GM12878 (cell line): ENCODE results near the gene TICRR. TPM values are rescaled to one million over a fixed set of nuclear protein-coding genes. Genes with fewer than 3 reads are reported as not detected.

ENCODE experiments used
- ATAC-seq: fragments of 200-7000 bp; cut with Tn5 transposase; 3 replicates; pipeline ENCODE4 v1.9.1; 2020; ENCODE audit warnings: mild to moderate bottlenecking, moderate library complexity
- BruUV-seq: library from RNA; stranded (reverse); fragments of 400-500 nt; replicated peaks from 2 replicates; lab custom pipeline; 2021; lab: Mats Ljungman, UMichigan
- CTCF ChIA-PET: fragments of 300-600 bp; sonication (Branson Sonifier 250); formaldehyde crosslinking; extraction: SDS; loops from one replicate; lab custom pipeline; 2021; ENCODE audit warnings: inconsistent platforms; lab: Yijun Ruan, JAX
- POLR2A ChIA-PET: fragments of 350-600 bp; formaldehyde crosslinking; extraction: SDS; loops from one replicate; lab custom pipeline; 2021; ENCODE audit warnings: inconsistent platforms; lab: Charles Lee
- RAD21 ChIA-PET: fragments of 300-600 bp; sonication (Branson Sonifier 250); formaldehyde crosslinking; loops from one replicate; lab custom pipeline; 2023; ENCODE audit warnings: antibody characterized with exemption; ENCODE audit not compliant: unreplicated experiment; lab: Charles Lee
- SMC1A ChIA-PET: fragments of 300-600 bp; sonication (Branson Sonifier 250); formaldehyde crosslinking; loops from one replicate; lab custom pipeline; 2023; ENCODE audit not compliant: unreplicated experiment, uncharacterized antibody; lab: Charles Lee
- DNase-seq: peaks from one replicate; pipeline ENCODE4 v3.0.0-alpha.2; 2011; ENCODE audit warnings: low read depth, low spot score
- FAIRE-seq: peaks from 3 replicates; lab custom pipeline; 2011; peaks lifted over from hg19 to GRCh38; lab: Jason Lieb, UNC
- H2AFZ ChIP-seq: 2 replicates; pipeline ENCODE4 v1.6.0; 2011; ENCODE audit warnings: low read depth, low read length, control low read depth; ENCODE audit not compliant: control insufficient read depth
- H3K27ac ChIP-seq: 2 replicates; pipeline ENCODE4 v1.5.1; 2011; ENCODE audit warnings: control low read depth; ENCODE audit not compliant: control insufficient read depth, insufficient read depth
- H3K27me3 ChIP-seq, 2 experiments: replicated peaks in 1 of 2; 2 replicates each; pipeline versions ENCODE4 v1.6.0 to v1.6.1; 2011; ENCODE audit warnings: low read length in 1 of 2; ENCODE audit not compliant: control insufficient read depth in 2 of 2, insufficient read depth in 2 of 2
- H3K36me3 ChIP-seq, 2 experiments: 2 replicates each; pipeline ENCODE4 v1.5.1; 2011; ENCODE audit warnings: low read length in 1 of 2; ENCODE audit not compliant: control insufficient read depth in 2 of 2, insufficient read depth in 2 of 2
- H3K4me1 ChIP-seq: 2 replicates; pipeline ENCODE4 v1.6.1; 2011; ENCODE audit warnings: mild to moderate bottlenecking, low read length, moderate library complexity, mixed read lengths; ENCODE audit not compliant: control insufficient read depth, insufficient read depth
- H3K4me2 ChIP-seq: 2 replicates; pipeline ENCODE4 v1.6.0; 2011; ENCODE audit warnings: control low read depth; ENCODE audit not compliant: control insufficient read depth, insufficient read depth
- H3K4me3 ChIP-seq: fragments of 200-600 bp; sonication (generic); 2 replicates; pipeline ENCODE4 v1.5.1; 2016
- H3K79me2 ChIP-seq: 2 replicates; pipeline ENCODE4 v1.6.0; 2011; ENCODE audit warnings: low read length; ENCODE audit not compliant: control insufficient read depth, insufficient read depth
- H3K9ac ChIP-seq: 2 replicates; pipeline ENCODE4 v1.8.0; 2011; ENCODE audit warnings: low read length, control low read depth, mixed read lengths; ENCODE audit not compliant: control insufficient read depth, insufficient read depth
- H3K9me3 ChIP-seq: replicated peaks from 3 replicates; pipeline ENCODE4 v1.5.1; 2011; ENCODE audit warnings: mild to moderate bottlenecking, low read length; ENCODE audit not compliant: control insufficient read depth, insufficient read depth
- H4K20me1 ChIP-seq: 2 replicates; pipeline ENCODE4 v1.6.0; 2011; ENCODE audit not compliant: control insufficient read depth, insufficient read depth
- ESRRA ChIP-seq: IDR thresholded peaks from 2 replicates; pipeline ENCODE4 v1.6.1; 2012; ENCODE audit warnings: mild to moderate bottlenecking, low read length, improper control_type of control experiment
- EZH2 ChIP-seq: IDR thresholded peaks from 2 replicates; pipeline ENCODE4 v1.6.1; 2012; ENCODE audit warnings: low read depth, mild to moderate bottlenecking, control low read depth, inconsistent platforms, low read length, borderline replicate concordance; ENCODE audit not compliant: control insufficient read depth
- FOS ChIP-seq: IDR thresholded peaks from 3 replicates; pipeline ENCODE4 v1.6.1; 2011; ENCODE audit warnings: borderline replicate concordance; ENCODE audit not compliant: insufficient read length; ENCODE audit errors: extremely low read depth
- FOXM1 ChIP-seq: IDR thresholded peaks from 2 replicates; pipeline ENCODE4 v1.6.1; 2012; ENCODE audit warnings: low read depth, mild to moderate bottlenecking, inconsistent platforms, low read length, moderate library complexity
- MTA3 ChIP-seq: IDR thresholded peaks from 2 replicates; pipeline ENCODE4 v1.6.1; 2012; ENCODE audit warnings: low read length, inconsistent platforms, borderline replicate concordance
- MYC ChIP-seq: IDR thresholded peaks from 2 replicates; pipeline ENCODE4 v1.6.1; 2011; ENCODE audit warnings: mild to moderate bottlenecking, low read length, moderate library complexity, inconsistent platforms; ENCODE audit not compliant: insufficient read depth, insufficient replicate concordance, insufficient read length, severe bottlenecking
- NFYB ChIP-seq: IDR thresholded peaks from 2 replicates; pipeline ENCODE4 v1.6.1; 2011; ENCODE audit warnings: low read depth, mild to moderate bottlenecking, low read length, improper control_type of control experiment, moderate library complexity; ENCODE audit not compliant: insufficient read depth
- POLR2A ChIP-seq: IDR thresholded peaks from 2 replicates; pipeline ENCODE4 v1.6.1; 2011; ENCODE audit warnings: low read depth, mild to moderate bottlenecking, low read length
- SRF ChIP-seq, 2 experiments: IDR thresholded peaks; 2 replicates each; pipeline ENCODE4 v1.6.1; 2011; ENCODE audit warnings: low read depth in 2 of 2, low read length in 2 of 2, mild to moderate bottlenecking in 1 of 2, moderate library complexity in 1 of 2
- ZBTB33 ChIP-seq: fragments of 450-650 bp; IDR thresholded peaks from 2 replicates; pipeline ENCODE4 v1.6.1; 2017; ENCODE audit warnings: mild to moderate bottlenecking
- ZBTB40 ChIP-seq: fragments of 450-650 bp; IDR thresholded peaks from 2 replicates; pipeline ENCODE4 v1.6.1; 2016; ENCODE audit warnings: mild to moderate bottlenecking, moderate library complexity, borderline replicate concordance
- ZNF207 ChIP-seq: fragments of 450-650 bp; IDR thresholded peaks from 2 replicates; pipeline ENCODE4 v1.6.1; 2014; ENCODE audit warnings: antibody characterized with exemption, mild to moderate bottlenecking, borderline replicate concordance
- ZNF384 ChIP-seq: IDR thresholded peaks from 2 replicates; pipeline ENCODE4 v1.6.1; 2012; ENCODE audit warnings: low read depth, mild to moderate bottlenecking, low read length, improper control_type of control experiment, borderline replicate concordance
- ZNF592 ChIP-seq: fragments of 450-650 bp; IDR thresholded peaks from 2 replicates; pipeline ENCODE4 v1.6.1; 2017; ENCODE audit warnings: mild to moderate bottlenecking, moderate library complexity
- ZNF622 ChIP-seq: fragments of 450-650 bp; IDR thresholded peaks from 2 replicates; pipeline ENCODE4 v1.6.1; 2017; ENCODE audit warnings: mild to moderate bottlenecking, inconsistent platforms
- WGBS: methylation state at CpG from one replicate; pipeline ENCODE4 v1.1.6; 2016; ENCODE audit warnings: low lambda C conversion rate; ENCODE audit not compliant: insufficient replicate concordance, insufficient coverage; ENCODE audit errors: missing lambda C conversion rate; 5-methylcytosine and 5-hydroxymethylcytosine counted together
- in situ Hi-C: fragments of 300-500 bp; cut with MboI; formaldehyde crosslinking; loops from 9 replicates; pipeline ENCODE4 v1.14.3; 2018; ENCODE audit warnings: mixed read lengths
- intact Hi-C: fragments of 100-400 bp; cut with micrococcal nuclease; formaldehyde crosslinking; loops from one replicate; pipeline ENCODE4 v1.14.2; 2022; ENCODE audit not compliant: unreplicated experiment
- polyA plus RNA-seq, 11 experiments: library from polyadenylated mRNA; depleted of rRNA in 4 of 11; unstranded in 6 of 11; stranded (reverse) in 5 of 11; fragments of >200 nt; fragmentation: Nextera tagmentation in 4 of 11; fragmentation: Illumina TruSeq in 1 of 11; extraction: Ambion mirVana in 4 of 11; extraction: Trizol in 1 of 11; gene quantifications; 1 replicate in 1 of 11; 2 replicates in 10 of 11; pipeline versions ENCODE4 v1.2.1 to v1.2.3, GENCODE V29; 2011 to 2016; ENCODE audit warnings: inconsistent platforms in 2 of 11, missing spikeins in 2 of 11, low read depth in 1 of 11
- total RNA-seq, 4 experiments: library from RNA; depleted of rRNA in 3 of 4; stranded (reverse); fragments of >200 nt in 3 of 4; fragmentation: Illumina TruSeq in 1 of 4; extraction: Trizol in 1 of 4; gene quantifications; 2 replicates each; pipeline versions ENCODE4 v1.2.1 to v1.2.3, GENCODE V29; 2013 to 2021

TICRR gene
- total and polyA plus RNA-seq, 10 of the 15 experiments (the other 5 are each of a cell fraction or from before 2014, with no cell fraction given) = 0.58 to 21.5 (median 11.5) TPM

GRCh38 chr15:89613031-89613430 lies 37.8 kb downstream of the TICRR start:
- Histone ChIP-seq H2AFZ (no peak overlapping the region), H3K9me3 (peaks cover 2% of the 10 kb centered on the region), H3K4me1 (no peaks in the 10 kb centered on the region), H3K36me3 (peaks cover 13 to 21% of the 10 kb centered on the region in 2 experiments), H3K27ac (no peak overlapping the region), H3K79me2 (no peaks in the 10 kb centered on the region), H3K9ac (no peak overlapping the region), H3K4me3 (no peak overlapping the region), H3K27me3 (no peaks in the 10 kb centered on the region), H4K20me1 (no peaks in the 10 kb centered on the region), H3K4me2 (no peak overlapping the region)
- DNase-seq (no peak), FAIRE-seq (no peak), ATAC-seq (no peak)
- CTCF ChIA-PET = no interaction called here
- POLR2A ChIA-PET = no interaction called here
- SMC1A ChIA-PET = no interaction called here
- 100% methylated on average over 2 of the region's 2 CpGs for WGBS
- RAD21 ChIA-PET = no interaction called here
- intact Hi-C loops = no loop called here
- BruUV-seq = no TSS peak
- in situ Hi-C loops = no loop called here
- TF ChIP-seq ZNF384 (no peak), MTA3 (no peak), SRF (IDR thresholded peaks at IDR 0.05; ENCODE audit: low read depth in 2 of 2, low read length in 2 of 2) (no peak), ZNF207 (no peak), MYC (no peak), ZNF622 (no peak), EZH2 (no peak), FOS (no peak), FOXM1 (no peak), ESRRA (no peak), NFYB (no peak), POLR2A (no peak), ZNF592 (no peak), ZBTB33 (no peak), ZBTB40 (no peak)
